A549 treated with AZD9567 at 1 μM for 4 hours (cell line): ENCODE measurements around the gene TRIM49. TPM values are rescaled to one million over a fixed set of nuclear protein-coding genes. Genes with fewer than 3 reads are reported as not detected.

Experiments used
- total RNA-seq: library from RNA; stranded (reverse); fragments of 200-300 nt; extraction: Qiagen RNA extraction; gene quantifications from 5 replicates; pipeline ENCODE4 v1.2.3, GENCODE V29; 2022; ENCODE audit not compliant: insufficient read depth

TRIM49 gene
- total RNA-seq = not detected in 5 replicates

GRCh38 chr11:89808475-89808874, at the start of gene TRIM49:
Gene TRIM49, minus strand, starts transcription at chr11:89808575. Its CDS starts 4,106 bp downstream, at chr11:89804469.

Other genes with a start within 250 kb of the TRIM49 start
- not detected in 5 replicates for gene TRIM77, start 98.3 kb downstream of the TRIM49 start, total RNA-seq
- not detected in 5 replicates for gene TRIM64B, start 69.9 kb upstream of the TRIM49 start, total RNA-seq
- 0.07 to 0.18 TPM (median 0.15 TPM) in 3 of 5 replicates, not detected in the others for gene TRIM49D1, start 113.7 kb upstream of the TRIM49 start, total RNA-seq
- gene TRIM49D2, start 115.5 kb upstream of the TRIM49 start, total RNA-seq = 0.07 TPM in 1 of 5 replicates, not detected in the others
- gene TRIM64, start 157.5 kb upstream of the TRIM49 start, total RNA-seq = not detected in 5 replicates
- not detected in 5 replicates for gene TRIM49C, start 222.5 kb upstream of the TRIM49 start, total RNA-seq